Measurements from ENCODE around the gene PAK2. TPM values are rescaled to one million over a fixed set of nuclear protein-coding genes. Genes with fewer than 3 reads are reported as not detected.
A peak's percentile ranks its signal among the peaks of the same experiment; 100 is the strongest.
"Not testable (repeated sequence)": the region's sequence is repeated elsewhere in the genome, so short reads cannot be mapped to it uniquely, and the experiment has no call there.

Gene PAK2
- total RNA-seq, 1 donor from 2014 or later = 18.1 TPM

DNA sequence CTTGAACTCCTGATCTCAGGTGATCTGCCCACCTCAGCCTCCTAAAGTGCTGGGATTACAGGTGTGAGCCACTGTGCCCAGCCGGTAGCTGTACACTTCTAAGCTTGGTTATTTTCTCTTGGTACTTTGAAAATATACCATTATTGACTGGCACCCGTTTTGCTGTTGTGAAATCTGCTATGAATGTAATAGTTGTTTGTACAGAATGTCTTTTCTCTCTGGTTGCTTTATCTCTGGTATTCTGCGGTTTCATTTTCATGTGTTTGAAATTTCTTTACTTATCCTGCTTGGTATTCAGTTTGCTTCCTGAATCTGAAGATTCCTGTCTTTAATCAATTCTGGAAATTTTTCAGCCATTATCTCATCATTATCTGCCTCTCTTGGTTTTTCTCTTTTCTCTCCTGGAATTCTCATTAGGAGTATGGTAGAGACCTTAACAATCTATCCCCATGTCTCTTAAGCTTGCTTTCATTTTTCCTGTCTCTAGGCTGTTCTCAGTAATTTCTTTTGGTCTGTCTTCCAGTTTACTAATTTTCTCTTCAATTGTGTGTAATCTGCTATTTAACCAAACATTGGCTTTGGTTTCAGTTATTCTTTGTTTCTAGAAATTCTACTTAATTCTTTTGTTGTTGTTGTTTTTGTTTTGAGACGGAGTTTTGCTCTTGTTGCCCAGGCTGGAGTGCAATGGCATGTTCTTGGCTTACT, 2.8 kb upstream of the PAK2 start:
- DNase-seq (ENCODE audit: low spot score) = no peak

DNA sequence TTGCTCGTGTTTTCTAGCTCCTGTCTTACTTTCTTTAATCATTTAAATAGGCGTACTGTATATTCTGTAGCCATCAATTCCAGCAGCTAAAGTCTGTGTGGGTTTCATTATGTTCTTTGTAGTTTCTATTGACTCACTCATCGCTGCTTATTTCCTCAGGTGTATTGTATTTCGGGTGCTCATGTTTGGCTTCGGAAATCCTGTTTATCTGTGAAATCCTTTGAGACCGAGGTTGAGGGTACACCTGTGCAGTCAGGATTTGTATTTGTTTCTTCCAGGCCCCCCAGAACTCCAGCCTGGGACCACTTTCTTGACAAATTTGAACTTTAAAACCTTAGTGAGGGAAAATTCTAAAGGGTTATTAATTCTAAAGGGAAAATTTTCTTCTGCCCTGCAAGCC, 2.0 kb upstream of the PAK2 start:
- DNase-seq (ENCODE audit: low spot score) = no peak

GRCh38 chr3:196740481-196741248, 1.0 kb downstream of the PAK2 start:
- peak; percentile 66 for DNase-seq (ENCODE audit: low spot score)

GRCh38 chr3:196741249-196741889, 1.7 kb downstream of the PAK2 start:
- DNase-seq (ENCODE audit: low spot score) = no peak

- DNase-seq (ENCODE audit: low spot score) = not testable (repeated sequence)
Observed at GRCh38 chr3:196743569-196743968, 3.9 kb downstream of the PAK2 start.

GRCh38 chr3:196749125-196749524, 9.5 kb downstream of the PAK2 start:
- no peak for DNase-seq (ENCODE audit: low spot score)

DNA sequence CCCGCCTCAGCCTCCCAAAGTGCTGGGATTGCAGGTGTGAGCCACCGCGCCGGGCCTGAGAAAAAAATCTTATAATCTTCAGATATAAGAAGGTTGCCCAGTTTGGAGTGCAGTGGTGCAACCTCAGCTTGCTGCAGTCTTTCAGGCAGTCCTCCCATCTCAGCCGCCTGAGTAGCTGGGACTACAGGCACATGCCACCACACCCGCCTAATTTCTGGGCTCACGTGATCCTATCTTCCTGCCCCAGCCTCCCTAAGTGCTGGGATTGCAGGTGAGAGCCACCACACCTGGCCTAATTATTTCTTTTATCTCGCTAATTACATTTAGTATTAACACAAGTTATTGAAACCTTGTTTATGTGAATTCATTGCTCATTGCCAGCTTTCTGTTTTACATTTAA, 13.5 kb downstream of the PAK2 start:
- no peak for DNase-seq (ENCODE audit: low spot score)

DNA sequence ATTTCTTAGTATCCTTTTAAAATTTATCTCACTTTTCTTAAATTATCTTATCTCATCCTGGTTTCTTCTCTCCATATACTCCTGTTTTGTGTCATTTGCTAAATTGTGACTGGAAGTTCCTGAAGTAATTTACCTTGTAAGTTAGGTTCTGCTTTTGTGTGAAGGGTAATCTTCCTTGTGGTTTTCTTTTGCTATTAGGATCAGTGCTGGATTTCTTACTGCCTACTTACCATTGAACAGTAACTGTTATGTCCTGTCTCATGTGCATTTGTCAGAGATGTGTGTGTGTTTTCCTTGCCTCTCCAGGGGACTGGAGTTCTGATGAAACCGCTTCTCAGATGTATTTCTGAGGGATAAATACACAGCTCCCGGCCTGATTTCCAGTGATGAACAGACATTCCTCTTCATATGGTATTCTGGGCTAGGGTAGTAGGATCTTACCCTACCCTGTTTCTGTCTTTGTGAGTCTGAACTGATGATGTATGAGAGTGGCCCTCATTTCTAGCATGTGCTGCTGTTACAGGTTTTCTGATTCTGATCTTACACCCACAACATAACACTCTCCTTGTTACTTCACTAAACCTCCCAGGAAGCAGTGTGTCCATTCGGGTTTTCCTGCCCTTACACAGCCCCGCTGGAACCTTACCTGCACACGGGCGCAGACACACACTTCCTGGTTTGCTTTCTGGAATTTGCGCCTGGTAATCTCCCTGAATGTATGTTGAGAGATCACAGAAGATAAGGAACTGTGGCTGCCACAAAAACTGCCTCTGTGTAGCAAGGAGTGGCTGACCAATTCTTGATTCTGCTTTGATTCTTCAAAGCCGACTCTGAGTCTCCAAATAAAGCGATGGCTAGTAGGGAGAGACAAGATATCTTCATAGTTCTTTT, 14.7 kb downstream of the PAK2 start:
- peak; percentile 20 for DNase-seq (ENCODE audit: low spot score)

DNA sequence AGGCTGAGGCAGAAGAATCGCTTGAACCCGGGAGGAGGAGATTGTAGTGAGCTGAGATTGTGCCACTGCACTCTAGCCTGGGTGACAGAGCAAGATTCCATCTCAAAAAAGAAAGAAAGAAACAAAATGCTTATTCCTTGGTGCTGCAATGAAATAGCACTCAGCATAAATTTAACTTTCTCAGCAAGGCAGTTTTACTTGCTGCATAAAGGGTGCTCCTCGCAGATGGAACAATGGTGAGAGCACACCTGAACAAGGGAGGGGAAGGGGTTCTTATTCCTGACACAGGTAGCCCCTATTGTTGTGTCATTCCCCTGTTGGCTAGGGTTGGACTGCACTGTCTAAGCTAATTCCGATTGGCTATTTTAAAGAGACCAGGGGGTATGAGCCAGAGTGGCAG, 17.1 kb downstream of the PAK2 start:
- DNase-seq (ENCODE audit: low spot score) = no peak

- DNase-seq (ENCODE audit: low spot score) = no peak
Observed at GRCh38 chr3:196757876-196758739, 18.5 kb downstream of the PAK2 start.

GRCh38 chr3:196763179-196763578, 23.5 kb downstream of the PAK2 start:
- DNase-seq (ENCODE audit: low spot score) = no peak

DNA sequence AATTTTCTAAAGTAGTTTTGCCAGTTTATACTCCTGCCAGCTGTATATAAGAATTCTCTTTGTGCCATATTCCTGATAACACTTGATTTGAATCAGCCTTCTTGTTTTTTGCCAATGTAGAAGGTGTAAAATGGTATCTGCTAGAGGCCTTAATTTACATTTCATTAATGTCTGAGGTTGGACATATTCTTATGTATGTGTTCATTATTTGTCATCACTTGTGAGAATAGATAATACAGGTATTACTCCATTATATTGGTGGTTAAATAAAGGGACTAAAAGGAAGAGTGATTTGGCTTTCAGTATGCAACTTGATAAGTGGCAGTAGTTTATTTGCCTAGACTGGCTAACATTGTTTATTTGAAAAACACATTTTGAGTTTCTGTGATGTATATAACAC, 25.8 kb downstream of the PAK2 start:
- DNase-seq (ENCODE audit: low spot score) = no peak

GRCh38 chr3:196771067-196771466, 31.4 kb downstream of the PAK2 start:
- DNase-seq (ENCODE audit: low spot score) = no peak

GRCh38 chr3:196772102-196772501, 32.4 kb downstream of the PAK2 start:
- DNase-seq (ENCODE audit: low spot score) = no peak

GRCh38 chr3:196772897-196773296, 33.2 kb downstream of the PAK2 start:
- DNase-seq (ENCODE audit: low spot score) = no peak

- DNase-seq (ENCODE audit: low spot score) = no peak
Observed at GRCh38 chr3:196774191-196774820, 34.6 kb downstream of the PAK2 start.

DNA sequence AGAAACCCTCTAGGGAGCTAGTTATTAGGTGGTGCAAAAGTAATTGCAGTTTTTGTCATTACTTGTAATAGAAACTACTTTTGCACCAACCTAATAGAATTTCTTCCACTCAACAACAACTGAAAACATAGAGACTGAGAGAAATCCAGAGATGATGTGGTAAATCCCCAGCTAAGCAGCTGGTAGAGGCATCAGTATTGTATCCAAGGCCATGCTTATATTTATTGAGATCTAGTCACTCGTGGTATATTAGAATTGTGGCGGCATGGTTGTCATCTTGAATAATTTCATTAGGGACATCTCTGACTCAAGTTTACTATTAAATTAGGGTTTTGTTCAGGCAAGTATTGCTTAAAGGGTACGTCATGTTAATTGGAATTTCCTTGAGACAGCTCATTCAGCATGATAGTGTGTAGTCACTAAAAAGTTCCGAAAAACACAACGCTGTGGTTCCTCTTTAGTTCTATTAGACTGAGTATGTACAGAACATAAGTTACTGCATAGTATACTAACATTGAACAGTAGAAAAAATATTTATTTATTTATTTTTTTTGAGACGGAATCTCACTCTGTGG, 35.3 kb downstream of the PAK2 start:
- DNase-seq (ENCODE audit: low spot score) = no peak

DNA sequence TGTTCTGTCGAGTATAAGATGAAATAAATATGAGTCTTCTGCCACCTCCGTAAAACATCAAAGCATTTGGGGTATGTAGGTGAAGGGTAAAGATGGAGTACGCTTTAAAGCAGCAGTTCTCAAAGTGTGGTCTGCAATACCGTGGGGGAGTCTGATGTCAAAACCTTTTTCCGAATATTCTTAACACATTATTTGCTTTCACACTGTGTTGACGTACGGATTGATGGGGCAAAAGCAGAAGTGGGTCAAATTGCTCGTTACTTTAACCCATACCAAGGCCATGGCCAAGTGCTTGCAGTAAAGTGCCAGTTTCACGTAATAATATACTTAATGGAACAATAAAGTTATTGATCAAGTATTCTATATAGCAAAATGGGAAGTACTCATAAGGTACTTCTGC, 36.3 kb downstream of the PAK2 start:
- no peak for DNase-seq (ENCODE audit: low spot score)

- DNase-seq (ENCODE audit: low spot score) = no peak
Observed at GRCh38 chr3:196777836-196778235, 38.2 kb downstream of the PAK2 start.

GRCh38 chr3:196778755-196779154, 39.1 kb downstream of the PAK2 start:
- DNase-seq (ENCODE audit: low spot score) = peak; percentile 33

Measured in umbilical cord (tissue), 2 donors.